ENCODE measurements around the gene SPAG16.

Gene SPAG16

GRCh38 chr2:213279971-213280370 lies 4.3 kb upstream of the SPAG16 start:
- DNase-seq (ENCODE audit: low read depth, low spot score), result no peak
- TF ChIP-seq CTCF (IDR thresholded peaks at IDR 0.05; ENCODE audit: low read depth, low read length), result no peak
- in situ Hi-C loops (cut with HindIII; ENCODE audit: low sequenced_read_pairs), result no loop called here
- H3K4me3 ChIP-seq (ENCODE audit: low read depth, low read length), result no peak overlapping the region

GRCh38 chr2:213281156-213281555 lies 3.1 kb upstream of the SPAG16 start:
- TF ChIP-seq CTCF (IDR thresholded peaks at IDR 0.05; ENCODE audit: low read depth, low read length), result no peak
- in situ Hi-C loops (cut with HindIII; ENCODE audit: low sequenced_read_pairs), result no loop called here
- peak; percentile 31 for DNase-seq (ENCODE audit: low read depth, low spot score)
- no peak overlapping the region for H3K4me3 ChIP-seq (ENCODE audit: low read depth, low read length)

GRCh38 chr2:213285404-213285803 lies 1.1 kb downstream of the SPAG16 start:
- no peak for TF ChIP-seq CTCF (IDR thresholded peaks at IDR 0.05; ENCODE audit: low read depth, low read length)
- H3K4me3 ChIP-seq (ENCODE audit: low read depth, low read length), result peak overlapping the region; percentile 87
- DNase-seq (ENCODE audit: low read depth, low spot score), result no peak
- in situ Hi-C loops (cut with HindIII; ENCODE audit: low sequenced_read_pairs), result no loop called here

GRCh38 chr2:213286161-213286560 lies 1.9 kb downstream of the SPAG16 start:
- no peak for DNase-seq (ENCODE audit: low read depth, low spot score)
- TF ChIP-seq CTCF (IDR thresholded peaks at IDR 0.05; ENCODE audit: low read depth, low read length), result no peak
- in situ Hi-C loops (cut with HindIII; ENCODE audit: low sequenced_read_pairs), result no loop called here
- no peak overlapping the region for H3K4me3 ChIP-seq (ENCODE audit: low read depth, low read length)

- no peak overlapping the region for H3K4me3 ChIP-seq (ENCODE audit: low read depth, low read length)
- DNase-seq (ENCODE audit: low read depth, low spot score), result peak; percentile 65
- no peak for TF ChIP-seq CTCF (IDR thresholded peaks at IDR 0.05; ENCODE audit: low read depth, low read length)
- in situ Hi-C loops (cut with HindIII; ENCODE audit: low sequenced_read_pairs), result no loop called here
Measured at GRCh38 chr2:213288913-213289700, 4.8 kb downstream of the SPAG16 start.

GRCh38 chr2:213290501-213290900 lies 6.2 kb downstream of the SPAG16 start:
- no peak overlapping the region for H3K4me3 ChIP-seq (ENCODE audit: low read depth, low read length)
- TF ChIP-seq CTCF (IDR thresholded peaks at IDR 0.05; ENCODE audit: low read depth, low read length), result no peak
- no peak for DNase-seq (ENCODE audit: low read depth, low spot score)
- in situ Hi-C loops (cut with HindIII; ENCODE audit: low sequenced_read_pairs), result no loop called here
